Chondrocyte (in vitro differentiated cells): ENCODE measurements around the gene RGN. TPM values are rescaled to one million over a fixed set of nuclear protein-coding genes. Genes with fewer than 3 reads are reported as not detected.

Experiments used
- DNase-seq: peaks from one replicate; pipeline ENCODE4 v3.0.0; 2021; ENCODE audit warnings: mixed read lengths, low spot score
- H3K27ac Mint-ChIP-seq: one replicate; pipeline ENCODE4 v1.8.0; 2021; ENCODE audit warnings: mild to moderate bottlenecking, moderate library complexity, mixed read lengths; ENCODE audit not compliant: unreplicated experiment
- H3K27me3 Mint-ChIP-seq: 2 replicates; pipeline ENCODE4 v1.8.0; 2021; ENCODE audit warnings: low read depth, mixed read lengths
- H3K36me3 Mint-ChIP-seq: 2 replicates; pipeline ENCODE4 v1.8.0; 2021; ENCODE audit warnings: low read depth, mixed read lengths
- H3K4me1 Mint-ChIP-seq: 2 replicates; pipeline ENCODE4 v1.8.0; 2021; ENCODE audit warnings: low read depth, mild to moderate bottlenecking, mixed read lengths
- H3K4me3 Mint-ChIP-seq: one replicate; pipeline ENCODE4 v1.8.0; 2021; ENCODE audit warnings: mild to moderate bottlenecking, moderate library complexity, mixed read lengths; ENCODE audit not compliant: unreplicated experiment
- H3K9me3 Mint-ChIP-seq: 2 replicates; pipeline ENCODE4 v1.8.0; 2021; ENCODE audit warnings: low read depth, mixed read lengths
- long read RNA-seq: library from polyadenylated mRNA; stranded (forward); transcript quantifications from one replicate; pipeline ENCODE4 v2.0.0, GENCODE V29; 2021
- total RNA-seq: library from RNA; stranded (reverse); gene quantifications from 3 replicates; pipeline ENCODE4 v1.2.1, GENCODE V29; 2021
- TF ChIP-seq, protein P1 (sequence below): fragments of 200-600 bp; sonication (generic); IDR thresholded peaks from 2 replicates; pipeline ENCODE4 v1.5.0; 2021; ENCODE audit warnings: antibody characterized with exemption, mild to moderate bottlenecking, moderate library complexity

RGN gene
- 0.33 TPM in 1 of 3 replicates, not detected in the others for total RNA-seq
- long read RNA-seq, result 0 reads

DNA sequence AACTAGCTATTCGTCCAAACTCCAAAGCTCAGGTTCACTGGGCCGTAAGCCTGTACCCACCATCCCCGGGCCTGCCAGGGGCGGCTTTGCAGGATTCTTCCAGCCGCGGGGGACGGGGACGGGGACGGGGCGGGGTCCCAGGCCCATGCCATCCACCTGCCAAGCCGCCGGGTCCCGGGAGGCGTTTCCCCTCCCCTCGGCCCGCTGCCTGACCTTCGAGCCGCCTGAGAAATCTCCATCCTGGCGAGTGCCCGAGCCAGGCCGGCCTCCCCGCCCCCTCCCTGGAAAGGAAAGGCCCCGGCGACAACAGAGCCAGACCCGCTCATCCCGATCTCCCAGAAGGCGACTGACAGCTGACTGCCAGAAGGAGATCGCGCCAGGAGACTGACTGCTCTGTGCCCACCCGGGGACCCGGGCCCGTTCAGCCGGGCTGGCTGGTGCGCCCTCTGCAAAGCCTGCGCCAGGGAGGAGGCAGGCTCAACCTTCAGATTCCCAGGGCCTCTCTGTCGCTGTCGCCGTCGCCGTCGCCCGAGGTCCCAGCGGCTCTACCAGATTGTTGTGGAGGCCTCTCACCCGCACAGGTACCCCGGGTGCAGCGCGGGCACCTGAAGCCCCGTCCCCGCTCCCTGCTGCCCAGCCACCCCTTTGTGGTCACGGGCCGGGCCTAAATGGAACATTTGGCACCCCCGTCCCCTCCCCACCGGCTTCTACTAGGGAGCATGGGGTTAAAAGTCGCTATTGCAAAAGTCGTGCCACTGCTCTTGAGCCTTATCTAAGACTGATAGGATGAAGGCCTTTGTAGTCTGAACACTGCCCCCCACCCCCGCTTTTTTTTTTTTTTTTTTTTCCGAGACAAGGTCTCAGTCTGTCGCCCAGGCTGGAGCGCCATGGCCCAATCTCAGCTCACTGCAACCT is at the start of gene RGN:
TSS of gene RGN (plus strand) at position 315 of the 915 bp plus-strand sequence. CDS start 2,702 bp downstream, outside the sequence.
- no peaks in the 10 kb centered on the region for H3K4me1 Mint-ChIP-seq
- H3K36me3 Mint-ChIP-seq, result no peaks in the 10 kb centered on the region
- no peak within 1 kb of the TSS for H3K4me3 Mint-ChIP-seq
- DNase-seq, result no peak
- TF ChIP-seq, protein P1, sequence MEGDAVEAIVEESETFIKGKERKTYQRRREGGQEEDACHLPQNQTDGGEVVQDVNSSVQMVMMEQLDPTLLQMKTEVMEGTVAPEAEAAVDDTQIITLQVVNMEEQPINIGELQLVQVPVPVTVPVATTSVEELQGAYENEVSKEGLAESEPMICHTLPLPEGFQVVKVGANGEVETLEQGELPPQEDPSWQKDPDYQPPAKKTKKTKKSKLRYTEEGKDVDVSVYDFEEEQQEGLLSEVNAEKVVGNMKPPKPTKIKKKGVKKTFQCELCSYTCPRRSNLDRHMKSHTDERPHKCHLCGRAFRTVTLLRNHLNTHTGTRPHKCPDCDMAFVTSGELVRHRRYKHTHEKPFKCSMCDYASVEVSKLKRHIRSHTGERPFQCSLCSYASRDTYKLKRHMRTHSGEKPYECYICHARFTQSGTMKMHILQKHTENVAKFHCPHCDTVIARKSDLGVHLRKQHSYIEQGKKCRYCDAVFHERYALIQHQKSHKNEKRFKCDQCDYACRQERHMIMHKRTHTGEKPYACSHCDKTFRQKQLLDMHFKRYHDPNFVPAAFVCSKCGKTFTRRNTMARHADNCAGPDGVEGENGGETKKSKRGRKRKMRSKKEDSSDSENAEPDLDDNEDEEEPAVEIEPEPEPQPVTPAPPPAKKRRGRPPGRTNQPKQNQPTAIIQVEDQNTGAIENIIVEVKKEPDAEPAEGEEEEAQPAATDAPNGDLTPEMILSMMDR, result no peak
- no peaks in the 10 kb centered on the region for H3K27me3 Mint-ChIP-seq
- no peak within 1 kb of the TSS for H3K27ac Mint-ChIP-seq
- peaks cover 1% of the 10 kb centered on the region for H3K9me3 Mint-ChIP-seq

DNA sequence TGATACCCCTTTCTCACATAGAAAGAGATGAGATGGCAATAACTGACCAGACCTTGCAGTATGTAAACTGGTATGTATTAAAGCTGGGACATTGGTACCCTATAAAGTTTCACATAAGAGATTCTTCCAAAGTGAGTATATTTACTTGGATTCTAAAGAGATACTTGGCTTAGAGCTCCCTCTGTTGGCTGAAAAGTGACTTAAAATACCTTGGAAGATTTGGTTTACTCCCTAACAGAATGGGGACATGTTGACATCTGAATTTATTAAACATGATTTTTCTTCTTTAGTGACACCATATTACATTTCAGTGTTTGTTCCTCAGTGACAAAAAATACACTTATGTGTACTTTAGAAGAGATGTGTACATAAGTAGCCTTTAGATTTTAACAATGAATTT is 47.9 kb upstream of the RGN start:
- no peak for DNase-seq
- Mint-ChIP-seq H3K4me3 (no peak overlapping the region), H3K4me1 (peaks cover 5% of the 10 kb centered on the region), H3K27ac (no peak overlapping the region), H3K36me3 (no peaks in the 10 kb centered on the region), H3K9me3 (no peaks in the 10 kb centered on the region), H3K27me3 (no peaks in the 10 kb centered on the region)
- TF ChIP-seq, protein P1, result peak; percentile 90

GRCh38 chrX:47047989-47048388 is 30.3 kb upstream of the RGN start:
- H3K27me3 Mint-ChIP-seq, result no peaks in the 10 kb centered on the region
- no peak for DNase-seq
- TF ChIP-seq, protein P1, result no peak
- H3K27ac Mint-ChIP-seq, result no peak overlapping the region
- H3K4me3 Mint-ChIP-seq, result no peak overlapping the region
- no peaks in the 10 kb centered on the region for H3K4me1 Mint-ChIP-seq
- H3K9me3 Mint-ChIP-seq, result peaks cover 23% of the 10 kb centered on the region
- peaks cover 13% of the 10 kb centered on the region for H3K36me3 Mint-ChIP-seq

- Mint-ChIP-seq H3K4me3 (no peak overlapping the region), H3K27me3 (no peaks in the 10 kb centered on the region), H3K36me3 (peaks cover 5% of the 10 kb centered on the region), H3K4me1 (peaks cover 4% of the 10 kb centered on the region), H3K9me3 (no peaks in the 10 kb centered on the region), H3K27ac (no peak overlapping the region)
- TF ChIP-seq, protein P1, result no peak
- no peak for DNase-seq
These were observed 18.9 kb upstream of the RGN start for GRCh38 chrX:47059142-47059874.

- peaks cover 5% of the 10 kb centered on the region for H3K36me3 Mint-ChIP-seq
- TF ChIP-seq, protein P1, result no peak
- peaks cover 4% of the 10 kb centered on the region for H3K4me1 Mint-ChIP-seq
- H3K9me3 Mint-ChIP-seq, result no peaks in the 10 kb centered on the region
- no peak overlapping the region for H3K4me3 Mint-ChIP-seq
- no peak for DNase-seq
- no peak overlapping the region for H3K27ac Mint-ChIP-seq
- no peaks in the 10 kb centered on the region for H3K27me3 Mint-ChIP-seq
These were observed 17.5 kb upstream of the RGN start for GRCh38 chrX:47060708-47061107.
